Panc1 (cell line): ENCODE measurements around the gene FOXM1. TPM values are rescaled to one million over a fixed set of nuclear protein-coding genes. Genes with fewer than 3 reads are reported as not detected.

ENCODE experiments used
- ATAC-seq: fragments of 200-7000 bp; cut with Tn5 transposase; 2 replicates; pipeline ENCODE4 v1.9.1; 2020; ENCODE audit warnings: mild to moderate bottlenecking, moderate library complexity
- BruUV-seq: library from RNA; stranded (reverse); fragments of 400-500 nt; replicated peaks from 2 replicates; lab custom pipeline; 2021; lab: Mats Ljungman, UMichigan
- CTCF ChIA-PET: fragments of 300-600 bp; sonication (Branson Sonifier 250); formaldehyde crosslinking; loops from one replicate; lab custom pipeline; 2022; ENCODE audit warnings: antibody characterized with exemption; lab: Charles Lee
- POLR2A ChIA-PET: fragments of 300-600 bp; sonication (Branson Sonifier 250); formaldehyde crosslinking; loops from one replicate; lab custom pipeline; 2022; ENCODE audit warnings: antibody characterized with exemption; lab: Charles Lee
- DNase-seq: peaks from one replicate; pipeline ENCODE4 v3.0.0-alpha.2; 2010; ENCODE audit warnings: low read depth, low spot score
- H3K27ac ChIP-seq: 2 replicates; pipeline ENCODE4 v1.5.1; 2011; ENCODE audit warnings: mild to moderate bottlenecking, low read length, inconsistent platforms
- H3K27me3 ChIP-seq: fragments of 200-500 bp; sonication (Bioruptor generic); 2 replicates; pipeline ENCODE4 v1.6.0; 2014; ENCODE audit warnings: low read length, inconsistent platforms; ENCODE audit not compliant: control insufficient read depth, insufficient read depth
- H3K36me3 ChIP-seq: fragments of 200-500 bp; sonication (Bioruptor generic); 2 replicates; pipeline ENCODE4 v1.5.1; 2014; ENCODE audit warnings: inconsistent platforms, mild to moderate bottlenecking, low read length, moderate library complexity; ENCODE audit not compliant: control insufficient read depth, insufficient read depth
- H3K4me1 ChIP-seq: 2 replicates; pipeline ENCODE4 v1.5.1; 2011; ENCODE audit warnings: inconsistent platforms, mild to moderate bottlenecking, low read length, moderate library complexity; ENCODE audit not compliant: control insufficient read depth, insufficient read depth
- H3K4me3 ChIP-seq, 2 experiments: 2 replicates each; pipeline ENCODE4 v1.5.1; 2011 to 2012; ENCODE audit warnings: low read depth in 2 of 2, low read length in 2 of 2, mild to moderate bottlenecking in 2 of 2, inconsistent platforms in 1 of 2, moderate library complexity in 1 of 2
- H3K9me3 ChIP-seq: fragments of 200-500 bp; sonication (Bioruptor generic); 2 replicates; pipeline ENCODE4 v1.5.1; 2014; ENCODE audit warnings: low read depth, mild to moderate bottlenecking, inconsistent platforms, low read length, moderate library complexity; ENCODE audit not compliant: control insufficient read depth, insufficient read depth
- POLR2AphosphoS5 ChIP-seq: IDR thresholded peaks from 2 replicates; pipeline ENCODE4 v1.6.1; 2012; ENCODE audit warnings: mild to moderate bottlenecking, low read depth, low read length, moderate library complexity
- SIN3A ChIP-seq: IDR thresholded peaks from 2 replicates; pipeline ENCODE4 v1.6.1; 2012; ENCODE audit warnings: low read depth, mild to moderate bottlenecking, low read length, moderate library complexity, borderline replicate concordance; ENCODE audit not compliant: insufficient read depth
- TCF7L2 ChIP-seq: IDR thresholded peaks from 2 replicates; pipeline ENCODE4 v1.6.1; 2011; ENCODE audit warnings: mild to moderate bottlenecking, low read depth, low read length, inconsistent platforms
- in situ Hi-C: cut with HindIII; loops from 2 replicates; pipeline ENCODE4 v1.10.0; 2016; ENCODE audit warnings: low sequenced_read_pairs, low pct_unique_long_range_greater_than_20kb
- intact Hi-C: fragments of 100-400 bp; cut with micrococcal nuclease; formaldehyde crosslinking; loops from one replicate; pipeline ENCODE4 v1.10.0; 2022; ENCODE audit not compliant: unreplicated experiment
- total RNA-seq: library from RNA; stranded (reverse); gene quantifications from one replicate; pipeline ENCODE4 v1.2.1, GENCODE V29; 2021; ENCODE audit not compliant: unreplicated experiment
- TF ChIP-seq, protein P1 (sequence below): fragments of 450-650 bp; IDR thresholded peaks from 2 replicates; pipeline ENCODE4 v1.5.1; 2017; ENCODE audit warnings: mild to moderate bottlenecking
- TF ChIP-seq, protein P2 (sequence below), 2 experiments: IDR thresholded peaks; 2 replicates each; pipeline ENCODE4 v1.6.1; 2011 to 2012; ENCODE audit warnings: low read depth in 2 of 2, control low read depth in 1 of 2, low read length in 1 of 2, mild to moderate bottlenecking in 1 of 2, moderate library complexity in 1 of 2; ENCODE audit not compliant: insufficient read depth in 1 of 2

Gene FOXM1
- total RNA-seq, 1 experiment from 2014 or later: 71.2 TPM

DNA sequence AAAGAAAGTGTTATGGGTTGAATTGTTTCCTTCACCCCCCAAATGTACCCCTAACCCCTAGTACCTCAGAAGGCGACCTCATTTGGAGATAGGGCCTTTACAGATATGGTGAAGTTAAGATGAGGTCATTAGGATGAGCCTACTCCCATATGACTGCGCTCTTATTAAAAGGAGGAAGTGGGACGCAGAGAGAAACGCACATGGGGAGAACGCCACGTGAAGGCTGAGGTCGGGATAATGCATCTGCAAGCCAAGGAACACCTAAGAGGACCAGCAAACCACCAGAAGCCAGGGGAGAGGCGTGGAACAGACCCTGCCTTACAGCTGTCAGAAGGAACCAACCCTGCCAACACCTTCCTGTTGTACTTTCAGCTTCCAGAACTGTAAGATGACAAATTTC, 40.4 kb downstream of the FOXM1 start:
- no TSS peak for BruUV-seq
- POLR2A ChIA-PET: no interaction called here
- Histone ChIP-seq H3K9me3 (no peaks in the 10 kb centered on the region), H3K36me3 (no peaks in the 10 kb centered on the region), H3K27ac (no peak overlapping the region), H3K4me1 (no peaks in the 10 kb centered on the region), H3K27me3 (no peaks in the 10 kb centered on the region), H3K4me3 (no peak overlapping the region)
- TF ChIP-seq SIN3A (no peak), TCF7L2 (no peak)
- in situ Hi-C loops: no loop called here
- DNase-seq: no peak
- CTCF ChIA-PET: no interaction called here
- intact Hi-C loops: no loop called here
- no peak for ATAC-seq

DNA sequence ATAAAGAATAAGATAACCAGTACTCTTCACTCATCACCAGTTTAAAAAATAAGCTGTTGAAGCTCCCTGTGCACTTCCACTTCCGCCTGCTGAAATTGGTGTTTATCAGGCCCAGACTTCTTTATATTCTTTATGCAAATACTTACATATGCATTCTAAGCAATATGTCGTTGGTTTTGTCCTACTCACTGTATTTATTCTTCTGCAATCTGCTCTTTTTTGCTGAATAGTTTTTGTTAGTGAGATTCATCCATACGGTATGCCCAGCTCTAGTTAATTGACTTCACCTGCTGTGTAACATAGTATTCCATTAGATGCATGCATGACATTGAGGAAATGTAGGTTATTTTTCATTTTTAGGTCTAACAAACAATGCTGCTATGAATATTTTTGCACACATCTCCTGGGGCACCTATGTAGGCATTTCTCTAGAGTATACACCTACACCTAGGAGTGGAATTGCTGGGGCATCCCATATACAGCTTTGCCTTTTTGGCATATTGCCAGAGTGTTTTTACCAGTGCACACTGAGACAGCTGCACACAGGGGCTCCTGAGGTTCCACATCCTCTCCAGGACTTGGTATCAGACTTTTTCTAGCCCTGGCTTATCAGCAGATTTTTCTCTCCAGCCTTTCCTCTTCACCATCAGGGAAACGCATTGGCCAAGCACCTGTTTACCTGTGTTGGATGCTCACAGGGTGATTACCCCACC, 41.1 kb downstream of the FOXM1 start:
- POLR2A ChIA-PET: no interaction called here
- ATAC-seq: no peak
- in situ Hi-C loops: no loop called here

More for the DNA sequence above, 41.1 kb downstream of the FOXM1 start:
- H3K4me1 ChIP-seq: no peaks in the 10 kb centered on the region
- BruUV-seq: no TSS peak
- H3K9me3 ChIP-seq: no peaks in the 10 kb centered on the region
- intact Hi-C loops: no loop called here
- H3K36me3 ChIP-seq: no peaks in the 10 kb centered on the region
- H3K27ac ChIP-seq: no peak overlapping the region
- H3K27me3 ChIP-seq: no peaks in the 10 kb centered on the region
- no peak for DNase-seq
- no peak overlapping the region for H3K4me3 ChIP-seq
- CTCF ChIA-PET: no interaction called here
- TF ChIP-seq, protein P1, sequence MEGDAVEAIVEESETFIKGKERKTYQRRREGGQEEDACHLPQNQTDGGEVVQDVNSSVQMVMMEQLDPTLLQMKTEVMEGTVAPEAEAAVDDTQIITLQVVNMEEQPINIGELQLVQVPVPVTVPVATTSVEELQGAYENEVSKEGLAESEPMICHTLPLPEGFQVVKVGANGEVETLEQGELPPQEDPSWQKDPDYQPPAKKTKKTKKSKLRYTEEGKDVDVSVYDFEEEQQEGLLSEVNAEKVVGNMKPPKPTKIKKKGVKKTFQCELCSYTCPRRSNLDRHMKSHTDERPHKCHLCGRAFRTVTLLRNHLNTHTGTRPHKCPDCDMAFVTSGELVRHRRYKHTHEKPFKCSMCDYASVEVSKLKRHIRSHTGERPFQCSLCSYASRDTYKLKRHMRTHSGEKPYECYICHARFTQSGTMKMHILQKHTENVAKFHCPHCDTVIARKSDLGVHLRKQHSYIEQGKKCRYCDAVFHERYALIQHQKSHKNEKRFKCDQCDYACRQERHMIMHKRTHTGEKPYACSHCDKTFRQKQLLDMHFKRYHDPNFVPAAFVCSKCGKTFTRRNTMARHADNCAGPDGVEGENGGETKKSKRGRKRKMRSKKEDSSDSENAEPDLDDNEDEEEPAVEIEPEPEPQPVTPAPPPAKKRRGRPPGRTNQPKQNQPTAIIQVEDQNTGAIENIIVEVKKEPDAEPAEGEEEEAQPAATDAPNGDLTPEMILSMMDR: no peak
- TF ChIP-seq TCF7L2: no peak
- TF ChIP-seq, protein P2, sequence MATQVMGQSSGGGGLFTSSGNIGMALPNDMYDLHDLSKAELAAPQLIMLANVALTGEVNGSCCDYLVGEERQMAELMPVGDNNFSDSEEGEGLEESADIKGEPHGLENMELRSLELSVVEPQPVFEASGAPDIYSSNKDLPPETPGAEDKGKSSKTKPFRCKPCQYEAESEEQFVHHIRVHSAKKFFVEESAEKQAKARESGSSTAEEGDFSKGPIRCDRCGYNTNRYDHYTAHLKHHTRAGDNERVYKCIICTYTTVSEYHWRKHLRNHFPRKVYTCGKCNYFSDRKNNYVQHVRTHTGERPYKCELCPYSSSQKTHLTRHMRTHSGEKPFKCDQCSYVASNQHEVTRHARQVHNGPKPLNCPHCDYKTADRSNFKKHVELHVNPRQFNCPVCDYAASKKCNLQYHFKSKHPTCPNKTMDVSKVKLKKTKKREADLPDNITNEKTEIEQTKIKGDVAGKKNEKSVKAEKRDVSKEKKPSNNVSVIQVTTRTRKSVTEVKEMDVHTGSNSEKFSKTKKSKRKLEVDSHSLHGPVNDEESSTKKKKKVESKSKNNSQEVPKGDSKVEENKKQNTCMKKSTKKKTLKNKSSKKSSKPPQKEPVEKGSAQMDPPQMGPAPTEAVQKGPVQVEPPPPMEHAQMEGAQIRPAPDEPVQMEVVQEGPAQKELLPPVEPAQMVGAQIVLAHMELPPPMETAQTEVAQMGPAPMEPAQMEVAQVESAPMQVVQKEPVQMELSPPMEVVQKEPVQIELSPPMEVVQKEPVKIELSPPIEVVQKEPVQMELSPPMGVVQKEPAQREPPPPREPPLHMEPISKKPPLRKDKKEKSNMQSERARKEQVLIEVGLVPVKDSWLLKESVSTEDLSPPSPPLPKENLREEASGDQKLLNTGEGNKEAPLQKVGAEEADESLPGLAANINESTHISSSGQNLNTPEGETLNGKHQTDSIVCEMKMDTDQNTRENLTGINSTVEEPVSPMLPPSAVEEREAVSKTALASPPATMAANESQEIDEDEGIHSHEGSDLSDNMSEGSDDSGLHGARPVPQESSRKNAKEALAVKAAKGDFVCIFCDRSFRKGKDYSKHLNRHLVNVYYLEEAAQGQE (IDR thresholded peaks at IDR 0.05; ENCODE audit: insufficient read depth in 1 of 2, low read depth in 2 of 2, low read length in 1 of 2): no peak
- no peak for TF ChIP-seq POLR2AphosphoS5
- no peak for TF ChIP-seq SIN3A
